Peyer's patch (tissue), 4 donors: Measurements from ENCODE around the gene SDHAF2.
"Not testable (repeated sequence)": the region's sequence is repeated elsewhere in the genome, so short reads cannot be mapped to it uniquely, and the experiment has no call there.

Source experiments
- CTCF ChIP-seq, 6 experiments: fragments of 450-650 bp in 4 of 6; fragments of 200-600 bp in 2 of 6; sonication (generic) in 1 of 6; IDR thresholded peaks; one replicate each; pipeline ENCODE4 v1.5.1; 2017 to 2019; ENCODE audit warnings: antibody characterized with exemption in 6 of 6, mild to moderate bottlenecking in 3 of 6, moderate library complexity in 1 of 6
- POLR2A ChIP-seq, 2 donors: fragments of 450-650 bp; IDR thresholded peaks; one replicate each; pipeline ENCODE4 v1.5.1; 2017; ENCODE audit warnings: antibody characterized with exemption in 2 of 2, mild to moderate bottlenecking in 2 of 2, moderate library complexity in 2 of 2

- not testable (repeated sequence) for TF ChIP-seq CTCF, POLR2A (IDR thresholded peaks at IDR 0.05)
These were observed 49.6 kb downstream of the SDHAF2 start for GRCh38 chr11:61479360-61480058.
